ENCODE data around the gene TGM6. TPM values are rescaled to one million over a fixed set of nuclear protein-coding genes. Genes with fewer than 3 reads are reported as not detected.

TGM6 gene
- polyA plus RNA-seq, 1 donor (not counting 4 experiments of a cell fraction or from before 2014, with no cell fraction given), result not detected

DNA sequence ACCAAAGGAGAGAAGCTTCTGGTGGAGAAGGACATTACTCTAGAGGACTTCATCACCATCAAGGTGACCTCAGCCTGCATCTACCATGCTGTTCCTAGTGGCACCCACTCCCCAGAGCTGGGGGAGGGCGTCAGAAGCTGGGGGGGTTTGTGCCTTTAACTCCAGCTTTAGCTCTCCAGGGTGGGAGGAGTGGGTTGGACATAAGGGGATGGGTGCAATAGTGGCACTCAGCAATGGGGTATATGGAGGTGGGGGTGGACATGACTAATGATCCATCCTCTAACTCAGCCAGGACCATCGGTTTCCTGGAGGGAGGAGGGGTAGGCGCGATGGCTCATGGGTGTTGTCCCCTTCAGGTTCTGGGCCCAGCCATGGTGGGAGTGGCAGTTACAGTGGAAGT, 49.8 kb downstream of the TGM6 start:
- FAIRE-seq, result no peak
- dilution Hi-C loops (cut with MboI; ENCODE audit: extremely low pct_ligation_motif_present, low sequenced_read_pairs), result no loop called here
- DNase-seq (ENCODE audit: low read depth, low spot score), result no peak
- Histone ChIP-seq H3K9ac (ENCODE audit: control insufficient read depth, extremely low read depth, insufficient read depth, low read length) (no peak overlapping the region), H3K4me1 (ENCODE audit: control insufficient read depth, extremely low read depth, insufficient read depth, low read length) (no peaks in the 10 kb centered on the region), H3K4me2 (ENCODE audit: control insufficient read depth, extremely low read depth, insufficient read depth, low read depth, low read length) (no peak overlapping the region), H3K79me2 (ENCODE audit: control insufficient read depth, insufficient read depth, low read length) (no peaks in the 10 kb centered on the region), H3K4me3 (ENCODE audit: control insufficient read depth in 2 of 3, extremely low read depth in 1 of 3, insufficient read depth in 2 of 3, low read depth in 1 of 3, low read length in 3 of 3) (no peak overlapping the region), H3K27ac (ENCODE audit: control insufficient read depth, insufficient read depth, low read length) (no peak overlapping the region), H3K27me3 (ENCODE audit: control insufficient read depth, extremely low read depth, insufficient read depth, low read length) (no peaks in the 10 kb centered on the region), H4K20me1 (ENCODE audit: control insufficient read depth, extremely low read depth, insufficient read depth, low read length) (no peaks in the 10 kb centered on the region), H2AFZ (ENCODE audit: control insufficient read depth, low read length) (no peak overlapping the region), H3K36me3 (ENCODE audit: control insufficient read depth in 2 of 2, extremely low read depth in 1 of 2, insufficient read depth in 2 of 2, low read length in 2 of 2) (no peaks in the 10 kb centered on the region), H3K9me1 (ENCODE audit: control insufficient read depth, extremely low read depth, insufficient read depth, low read length) (no peaks in the 10 kb centered on the region), H3K9me3 (ENCODE audit: control insufficient read depth, low read depth, low read length) (no peaks in the 10 kb centered on the region)
- TF ChIP-seq, protein P1, sequence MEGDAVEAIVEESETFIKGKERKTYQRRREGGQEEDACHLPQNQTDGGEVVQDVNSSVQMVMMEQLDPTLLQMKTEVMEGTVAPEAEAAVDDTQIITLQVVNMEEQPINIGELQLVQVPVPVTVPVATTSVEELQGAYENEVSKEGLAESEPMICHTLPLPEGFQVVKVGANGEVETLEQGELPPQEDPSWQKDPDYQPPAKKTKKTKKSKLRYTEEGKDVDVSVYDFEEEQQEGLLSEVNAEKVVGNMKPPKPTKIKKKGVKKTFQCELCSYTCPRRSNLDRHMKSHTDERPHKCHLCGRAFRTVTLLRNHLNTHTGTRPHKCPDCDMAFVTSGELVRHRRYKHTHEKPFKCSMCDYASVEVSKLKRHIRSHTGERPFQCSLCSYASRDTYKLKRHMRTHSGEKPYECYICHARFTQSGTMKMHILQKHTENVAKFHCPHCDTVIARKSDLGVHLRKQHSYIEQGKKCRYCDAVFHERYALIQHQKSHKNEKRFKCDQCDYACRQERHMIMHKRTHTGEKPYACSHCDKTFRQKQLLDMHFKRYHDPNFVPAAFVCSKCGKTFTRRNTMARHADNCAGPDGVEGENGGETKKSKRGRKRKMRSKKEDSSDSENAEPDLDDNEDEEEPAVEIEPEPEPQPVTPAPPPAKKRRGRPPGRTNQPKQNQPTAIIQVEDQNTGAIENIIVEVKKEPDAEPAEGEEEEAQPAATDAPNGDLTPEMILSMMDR (optimal IDR thresholded peaks at IDR 0.05 in 1 of 3, IDR thresholded peaks at IDR 0.05 in 1 of 3, conservative IDR thresholded peaks at IDR 0.05 in 1 of 3; ENCODE audit: extremely low read depth in 1 of 3, insufficient read depth in 2 of 3, low read length in 3 of 3), result no peak
- no peak for TF ChIP-seq EZH2 (IDR thresholded peaks at IDR 0.05; ENCODE audit: low read length)

DNA sequence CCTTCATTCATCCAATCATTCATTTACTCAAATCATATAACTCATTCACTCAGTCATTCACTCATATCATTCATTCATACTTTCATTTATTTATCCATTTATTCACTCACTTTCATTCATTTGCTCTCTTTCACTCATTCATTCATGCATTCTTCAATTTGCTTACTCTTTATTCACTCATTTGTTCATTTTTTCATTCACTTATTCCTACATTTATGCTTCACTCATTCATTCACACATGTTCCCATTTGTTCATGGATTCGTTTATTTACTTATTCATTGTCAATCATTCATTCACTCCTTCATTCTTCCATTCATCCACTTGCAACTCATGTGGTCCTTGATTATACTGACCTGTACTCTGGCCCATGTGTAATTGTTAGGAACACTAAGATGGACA, 50.5 kb downstream of the TGM6 start:
- Histone ChIP-seq H3K79me2 (ENCODE audit: control insufficient read depth, insufficient read depth, low read length) (no peaks in the 10 kb centered on the region), H3K36me3 (ENCODE audit: control insufficient read depth in 2 of 2, extremely low read depth in 1 of 2, insufficient read depth in 2 of 2, low read length in 2 of 2) (no peaks in the 10 kb centered on the region), H3K9ac (ENCODE audit: control insufficient read depth, extremely low read depth, insufficient read depth, low read length) (no peak overlapping the region), H3K9me1 (ENCODE audit: control insufficient read depth, extremely low read depth, insufficient read depth, low read length) (no peaks in the 10 kb centered on the region), H3K27ac (ENCODE audit: control insufficient read depth, insufficient read depth, low read length) (no peak overlapping the region), H2AFZ (ENCODE audit: control insufficient read depth, low read length) (no peak overlapping the region), H3K4me2 (ENCODE audit: control insufficient read depth, extremely low read depth, insufficient read depth, low read depth, low read length) (no peak overlapping the region), H4K20me1 (ENCODE audit: control insufficient read depth, extremely low read depth, insufficient read depth, low read length) (no peaks in the 10 kb centered on the region), H3K9me3 (ENCODE audit: control insufficient read depth, low read depth, low read length) (no peaks in the 10 kb centered on the region), H3K4me1 (ENCODE audit: control insufficient read depth, extremely low read depth, insufficient read depth, low read length) (no peaks in the 10 kb centered on the region), H3K4me3 (ENCODE audit: control insufficient read depth in 2 of 3, extremely low read depth in 1 of 3, insufficient read depth in 2 of 3, low read depth in 1 of 3, low read length in 3 of 3) (no peak overlapping the region), H3K27me3 (ENCODE audit: control insufficient read depth, extremely low read depth, insufficient read depth, low read length) (no peaks in the 10 kb centered on the region)
- dilution Hi-C loops (cut with MboI; ENCODE audit: extremely low pct_ligation_motif_present, low sequenced_read_pairs), result no loop called here
- DNase-seq (ENCODE audit: low read depth, low spot score) (no peak), FAIRE-seq (no peak)
- TF ChIP-seq, protein P1 (optimal IDR thresholded peaks at IDR 0.05 in 1 of 3, IDR thresholded peaks at IDR 0.05 in 1 of 3, conservative IDR thresholded peaks at IDR 0.05 in 1 of 3; ENCODE audit: extremely low read depth in 1 of 3, insufficient read depth in 2 of 3, low read length in 3 of 3), result no peak
- TF ChIP-seq EZH2 (IDR thresholded peaks at IDR 0.05; ENCODE audit: low read length), result no peak

All from keratinocyte (primary cell).